A549 (cell line): ENCODE measurements around the gene CBARP.

Experiments
- JUN ChIP-seq, 2 experiments: fragments of >200 bp; sonication (Bioruptor Twin); formaldehyde crosslinking; IDR thresholded peaks; 2 replicates in 1 of 2; 3 replicates in 1 of 2; pipeline ENCODE4 v1.6.1; 2016 to 2017
- MYC ChIP-seq: IDR thresholded peaks from 2 replicates; pipeline ENCODE4 v1.6.1; 2012; ENCODE audit warnings: mild to moderate bottlenecking, inconsistent platforms, low read length, improper control_type of control experiment, borderline replicate concordance
- RFX5 ChIP-seq: fragments of 450-650 bp; IDR thresholded peaks from 2 replicates; pipeline ENCODE4 v1.7.1; 2014; ENCODE audit warnings: antibody characterized with exemption, mild to moderate bottlenecking, moderate library complexity
- TF ChIP-seq, protein P1 (sequence below): fragments of >200 bp; sonication (Bioruptor Twin); formaldehyde crosslinking; IDR thresholded peaks from 3 replicates; pipeline ENCODE4 v1.5.1; 2016

DNA sequence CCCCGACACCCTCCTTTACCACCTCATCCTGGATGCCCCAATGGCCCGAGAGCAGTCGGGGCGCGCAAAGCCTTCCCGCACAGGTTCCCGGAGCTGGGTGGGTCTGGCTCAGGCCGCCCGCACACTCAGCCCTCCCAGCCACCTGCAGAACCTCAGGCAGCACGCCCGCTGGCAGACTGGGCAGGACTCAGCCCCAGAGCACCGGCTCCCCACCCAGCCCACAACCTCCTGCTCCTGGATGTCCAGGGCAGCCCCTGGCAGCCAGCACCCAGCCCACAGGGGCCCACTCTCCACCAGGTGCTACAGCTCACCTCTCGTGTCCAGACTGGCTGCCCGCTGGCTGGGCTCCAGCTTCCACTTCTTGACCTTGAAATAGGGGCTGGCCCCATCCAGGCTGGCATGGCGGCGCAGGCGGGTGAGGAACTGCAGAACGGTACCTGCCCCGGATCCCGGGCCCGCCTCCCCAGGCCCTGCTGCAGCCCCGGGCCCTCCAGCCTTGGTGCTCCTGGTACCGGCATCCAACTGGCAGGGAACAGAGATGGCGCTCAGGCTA lies 4.6 kb downstream of the CBARP start:
- TF ChIP-seq JUN (IDR thresholded peaks at IDR 0.05) (no peak), RFX5 (no peak), MYC (no peak)
- TF ChIP-seq, protein P1, sequence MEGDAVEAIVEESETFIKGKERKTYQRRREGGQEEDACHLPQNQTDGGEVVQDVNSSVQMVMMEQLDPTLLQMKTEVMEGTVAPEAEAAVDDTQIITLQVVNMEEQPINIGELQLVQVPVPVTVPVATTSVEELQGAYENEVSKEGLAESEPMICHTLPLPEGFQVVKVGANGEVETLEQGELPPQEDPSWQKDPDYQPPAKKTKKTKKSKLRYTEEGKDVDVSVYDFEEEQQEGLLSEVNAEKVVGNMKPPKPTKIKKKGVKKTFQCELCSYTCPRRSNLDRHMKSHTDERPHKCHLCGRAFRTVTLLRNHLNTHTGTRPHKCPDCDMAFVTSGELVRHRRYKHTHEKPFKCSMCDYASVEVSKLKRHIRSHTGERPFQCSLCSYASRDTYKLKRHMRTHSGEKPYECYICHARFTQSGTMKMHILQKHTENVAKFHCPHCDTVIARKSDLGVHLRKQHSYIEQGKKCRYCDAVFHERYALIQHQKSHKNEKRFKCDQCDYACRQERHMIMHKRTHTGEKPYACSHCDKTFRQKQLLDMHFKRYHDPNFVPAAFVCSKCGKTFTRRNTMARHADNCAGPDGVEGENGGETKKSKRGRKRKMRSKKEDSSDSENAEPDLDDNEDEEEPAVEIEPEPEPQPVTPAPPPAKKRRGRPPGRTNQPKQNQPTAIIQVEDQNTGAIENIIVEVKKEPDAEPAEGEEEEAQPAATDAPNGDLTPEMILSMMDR: no peak
